ENCODE results near the gene ABLIM2. TPM values are rescaled to one million over a fixed set of nuclear protein-coding genes. Genes with fewer than 3 reads are reported as not detected.

ABLIM2 gene
- total RNA-seq, 1 donor from 2014 or later: 3.5 TPM

GRCh38 chr4:8004066-8004465, 154.5 kb downstream of the ABLIM2 start:
- Mint-ChIP-seq H3K27ac (no peak overlapping the region), H3K4me3 (no peak overlapping the region), H3K36me3 (no peaks in the 10 kb centered on the region), H3K9me3 (no peaks in the 10 kb centered on the region), H3K4me1 (peaks cover 16% of the 10 kb centered on the region), H3K27me3 (ENCODE audit: low read depth) (no peaks in the 10 kb centered on the region)
- DNase-seq (ENCODE audit: low spot score in 2 of 2, unreplicated experiment in 2 of 2): no peak
- no peak for TF ChIP-seq CTCF (IDR thresholded peaks at IDR 0.05; ENCODE audit: unreplicated experiment)

DNA sequence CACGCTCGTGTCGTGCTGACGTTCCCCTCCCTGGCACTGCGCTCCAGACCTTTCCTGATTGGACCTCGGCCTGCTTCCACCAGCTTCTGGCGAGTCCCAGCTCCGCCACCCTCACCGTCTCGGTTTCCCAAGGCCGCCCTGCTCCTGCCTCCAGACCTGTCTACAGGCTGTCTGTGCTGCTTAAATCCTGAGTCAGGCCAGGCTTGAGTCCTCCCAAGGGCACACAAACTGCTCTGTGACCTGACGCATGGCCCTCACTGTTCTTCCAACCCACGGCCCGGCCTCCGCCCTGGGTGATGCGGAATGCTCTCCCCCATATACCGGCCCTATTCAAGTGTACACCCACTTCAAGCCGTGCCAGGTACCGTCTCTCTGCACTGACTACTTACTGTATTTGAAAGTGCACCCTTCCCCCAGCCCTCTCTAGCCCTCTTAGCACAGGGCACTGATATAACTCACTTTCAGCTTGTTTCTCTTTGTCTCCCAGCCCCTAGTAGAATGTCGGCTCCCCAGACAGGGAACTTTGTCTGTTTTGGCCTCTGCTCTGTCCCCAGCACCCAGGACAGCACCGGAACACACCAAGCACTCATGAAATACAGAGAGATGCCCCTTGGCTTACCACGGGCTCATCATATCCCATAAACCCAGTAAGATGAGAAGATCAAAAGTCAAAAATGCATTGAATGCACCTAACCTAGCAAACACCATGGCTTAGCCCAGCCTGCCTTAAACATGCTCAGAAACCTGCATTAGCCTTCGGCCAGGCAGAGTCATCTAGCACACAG, 155.9 kb downstream of the ABLIM2 start:
- peak overlapping the region; percentile 67 for H3K27ac Mint-ChIP-seq
- H3K36me3 Mint-ChIP-seq: no peaks in the 10 kb centered on the region
- no peak for TF ChIP-seq CTCF (IDR thresholded peaks at IDR 0.05; ENCODE audit: unreplicated experiment)
- no peak for DNase-seq (ENCODE audit: low spot score in 2 of 2, unreplicated experiment in 2 of 2)
- H3K27me3 Mint-ChIP-seq (ENCODE audit: low read depth): no peaks in the 10 kb centered on the region
- peaks cover 12% of the 10 kb centered on the region for H3K4me1 Mint-ChIP-seq
- no peak overlapping the region for H3K4me3 Mint-ChIP-seq
- no peaks in the 10 kb centered on the region for H3K9me3 Mint-ChIP-seq

DNA sequence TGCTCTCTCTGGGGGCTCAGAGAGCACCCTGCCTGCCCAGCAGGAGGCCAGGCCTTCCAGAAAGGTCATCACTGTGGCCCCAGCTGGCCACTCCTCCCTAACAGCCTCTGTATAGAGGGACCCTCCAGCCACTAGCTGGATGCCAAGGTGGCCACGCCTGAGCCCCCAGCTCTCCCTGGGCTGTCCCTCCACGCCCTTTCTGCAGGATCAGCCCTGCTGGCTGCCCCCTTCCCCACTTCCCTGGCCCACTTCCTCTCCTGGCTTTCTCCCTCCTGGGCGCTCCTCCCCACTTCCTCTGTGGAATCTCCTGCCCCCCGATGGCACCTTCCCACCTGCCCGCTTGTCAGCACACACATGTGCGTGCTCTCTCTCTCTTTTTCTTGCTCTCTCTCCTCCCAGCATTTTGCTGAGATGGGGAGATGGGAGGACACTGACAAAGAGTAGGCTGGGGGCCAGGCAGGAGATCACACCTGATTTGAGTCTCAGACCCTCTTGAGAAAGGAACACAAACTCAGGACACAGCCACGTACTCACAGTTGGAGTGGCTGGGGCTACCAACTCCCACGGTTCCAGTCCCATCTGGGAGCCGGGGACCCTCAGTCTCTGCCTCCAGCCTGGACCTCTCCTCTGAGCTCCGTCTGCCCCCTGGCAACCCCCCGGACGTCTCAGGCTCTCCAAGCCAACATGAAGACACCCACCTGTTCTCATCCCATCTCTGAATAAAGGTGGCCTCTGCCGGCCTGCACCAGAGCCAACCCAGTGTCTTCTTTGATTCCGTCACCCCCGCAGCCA, 156.9 kb downstream of the ABLIM2 start:
- H3K27ac Mint-ChIP-seq: no peak overlapping the region
- TF ChIP-seq CTCF (IDR thresholded peaks at IDR 0.05; ENCODE audit: unreplicated experiment): no peak
- no peak overlapping the region for H3K4me3 Mint-ChIP-seq

DNA sequence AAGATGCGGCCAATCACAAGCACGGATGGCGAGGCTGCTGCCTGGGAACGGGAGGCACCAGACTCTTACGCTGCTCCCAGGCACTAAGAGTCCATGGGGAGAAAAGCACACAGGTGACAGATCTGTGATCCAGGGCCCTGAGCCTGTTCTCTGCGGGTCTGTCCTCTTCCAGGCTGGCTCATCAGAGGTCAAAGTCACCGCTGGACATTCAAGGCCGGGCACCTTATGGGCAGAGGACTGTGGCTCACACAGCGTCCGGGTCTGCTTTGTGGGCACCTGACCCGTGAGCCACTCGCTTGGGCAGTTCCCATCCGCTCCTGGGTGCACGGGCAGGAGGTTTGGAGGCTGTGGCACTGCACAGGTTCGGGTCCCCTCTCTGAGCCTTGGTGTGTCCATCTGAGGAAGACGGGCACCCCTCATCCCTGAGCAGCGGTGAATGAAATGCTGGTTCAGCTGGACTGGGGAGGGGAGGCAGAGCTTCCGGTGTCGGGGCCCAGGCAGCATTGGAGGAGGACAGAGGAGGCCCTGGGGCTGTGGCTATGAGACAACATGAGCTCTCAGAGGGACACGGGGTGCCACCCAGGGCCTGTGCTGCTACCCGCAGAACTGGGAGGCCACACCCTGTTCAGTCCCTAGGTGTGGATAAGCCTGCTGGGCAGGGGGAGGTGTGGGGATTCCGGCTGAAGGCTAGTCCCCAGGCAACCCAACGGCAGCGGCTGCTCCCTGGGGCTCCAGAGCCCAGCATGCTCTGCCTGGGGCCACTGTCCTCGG, 157.7 kb downstream of the ABLIM2 start:
- Mint-ChIP-seq H3K27me3 (ENCODE audit: low read depth) (no peaks in the 10 kb centered on the region), H3K4me3 (no peak overlapping the region), H3K27ac (no peak overlapping the region), H3K36me3 (no peaks in the 10 kb centered on the region), H3K9me3 (peaks cover 11% of the 10 kb centered on the region), H3K4me1 (peaks cover 12% of the 10 kb centered on the region)
- TF ChIP-seq CTCF (IDR thresholded peaks at IDR 0.05; ENCODE audit: unreplicated experiment): no peak
- no peak for DNase-seq (ENCODE audit: low spot score in 2 of 2, unreplicated experiment in 2 of 2)

More for the DNA sequence above, 156.9 kb downstream of the ABLIM2 start:
- no peaks in the 10 kb centered on the region for H3K36me3 Mint-ChIP-seq
- no peaks in the 10 kb centered on the region for H3K27me3 Mint-ChIP-seq (ENCODE audit: low read depth)
- no peak for DNase-seq (ENCODE audit: low spot score in 2 of 2, unreplicated experiment in 2 of 2)
- peaks cover 6% of the 10 kb centered on the region for H3K9me3 Mint-ChIP-seq
- peaks cover 12% of the 10 kb centered on the region for H3K4me1 Mint-ChIP-seq

DNA sequence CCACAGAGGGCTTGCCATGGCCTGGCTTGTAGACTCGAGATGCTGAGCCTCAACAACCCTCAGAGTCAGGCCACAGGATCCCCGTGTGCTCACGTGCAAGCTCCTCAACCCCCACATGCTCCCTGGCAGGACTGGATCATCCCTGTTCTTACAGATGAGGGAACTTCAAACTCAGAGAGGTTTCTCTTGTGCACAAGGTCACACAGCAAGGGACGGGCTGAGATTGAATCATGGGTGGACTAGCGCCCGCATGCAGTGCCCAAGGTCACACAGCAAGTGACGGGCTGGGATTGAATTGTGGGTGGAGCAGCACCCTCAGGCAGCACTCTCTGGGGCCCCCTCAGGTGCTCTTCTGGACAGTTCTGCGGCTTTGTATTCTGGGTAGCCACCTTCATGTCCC, 158.4 kb downstream of the ABLIM2 start:
- DNase-seq (ENCODE audit: low spot score in 2 of 2, unreplicated experiment in 2 of 2): no peak
- peaks cover 11% of the 10 kb centered on the region for H3K9me3 Mint-ChIP-seq
- H3K4me1 Mint-ChIP-seq: peaks cover 12% of the 10 kb centered on the region
- no peak for TF ChIP-seq CTCF (IDR thresholded peaks at IDR 0.05; ENCODE audit: unreplicated experiment)
- H3K4me3 Mint-ChIP-seq: no peak overlapping the region
- H3K36me3 Mint-ChIP-seq: no peaks in the 10 kb centered on the region
- no peak overlapping the region for H3K27ac Mint-ChIP-seq
- H3K27me3 Mint-ChIP-seq (ENCODE audit: low read depth): no peaks in the 10 kb centered on the region

Data from mesothelial cell of epicardium (in vitro differentiated cells).